H9 (cell line): Measurements from ENCODE around the gene CSNK2A2. TPM values are rescaled to one million over a fixed set of nuclear protein-coding genes. Genes with fewer than 3 reads are reported as not detected.

ENCODE experiments used
- DNase-seq: peaks from one replicate; pipeline ENCODE4 v3.0.0-alpha.2; 2017
- H2AFZ ChIP-seq: one replicate; pipeline ENCODE4 v1.6.1; 2013; ENCODE audit warnings: mild to moderate bottlenecking, low read length, control low read depth, moderate library complexity
- H2AK5ac ChIP-seq: 2 replicates; pipeline ENCODE4 v1.6.1; 2013; ENCODE audit warnings: low read length, control low read depth, mixed read lengths; ENCODE audit not compliant: insufficient read length
- H2BK120ac ChIP-seq: one replicate; pipeline ENCODE4 v1.6.1; 2013; ENCODE audit warnings: low read depth, mild to moderate bottlenecking, low read length, control low read depth, inconsistent platforms; ENCODE audit not compliant: poor library complexity, severe bottlenecking
- H2BK12ac ChIP-seq: 2 replicates; pipeline ENCODE4 v1.6.1; 2013; ENCODE audit warnings: low read length, control low read depth, mixed read lengths, low read depth; ENCODE audit not compliant: insufficient read length
- H2BK15ac ChIP-seq: 2 replicates; pipeline ENCODE4 v1.6.1; 2013; ENCODE audit warnings: low read depth, low read length, control low read depth
- H2BK20ac ChIP-seq: one replicate; pipeline ENCODE4 v1.6.1; 2013; ENCODE audit warnings: low read depth, mild to moderate bottlenecking, low read length, control low read depth, inconsistent platforms; ENCODE audit not compliant: poor library complexity, severe bottlenecking
- H2BK5ac ChIP-seq: 2 replicates; pipeline ENCODE4 v1.6.1; 2013; ENCODE audit warnings: low read length, control low read depth, mixed read lengths; ENCODE audit not compliant: insufficient read length
- H3K14ac ChIP-seq: 2 replicates; pipeline ENCODE4 v1.6.1; 2013; ENCODE audit warnings: low read length, control low read depth; ENCODE audit not compliant: insufficient read depth
- H3K18ac ChIP-seq: 2 replicates; pipeline ENCODE4 v1.6.1; 2013; ENCODE audit warnings: low read depth, mild to moderate bottlenecking, mixed read lengths, low read length, control low read depth; ENCODE audit not compliant: insufficient read length
- H3K23ac ChIP-seq: 2 replicates; pipeline ENCODE4 v1.6.1; 2013; ENCODE audit warnings: low read length, control low read depth, mixed read lengths, low read depth; ENCODE audit not compliant: insufficient read length
- H3K23me2 ChIP-seq: 2 replicates; pipeline ENCODE4 v1.6.1; 2013; ENCODE audit warnings: low read depth, mild to moderate bottlenecking, mixed read lengths, low read length, control low read depth; ENCODE audit not compliant: insufficient read length, poor library complexity, severe bottlenecking
- H3K27ac ChIP-seq: 2 replicates; pipeline ENCODE4 v1.5.1; 2013; ENCODE audit warnings: low read length, control low read depth, mixed read lengths, low read depth; ENCODE audit not compliant: insufficient read length
- H3K27me3 ChIP-seq: 2 replicates; pipeline ENCODE4 v1.6.1; 2013; ENCODE audit warnings: low read length, control low read depth, inconsistent platforms; ENCODE audit not compliant: insufficient read depth
- H3K4ac ChIP-seq: 2 replicates; pipeline ENCODE4 v1.6.1; 2013; ENCODE audit warnings: low read depth, mild to moderate bottlenecking, control low read depth, inconsistent platforms, low read length, moderate library complexity
- H3K4me1 ChIP-seq: 2 replicates; pipeline ENCODE4 v1.6.1; 2013; ENCODE audit warnings: low read length, control low read depth, inconsistent platforms; ENCODE audit not compliant: insufficient read depth
- H3K4me2 ChIP-seq: 2 replicates; pipeline ENCODE4 v1.6.1; 2013; ENCODE audit warnings: low read length, control low read depth, mixed read lengths; ENCODE audit not compliant: insufficient read length, insufficient read depth
- H3K56ac ChIP-seq: 2 replicates; pipeline ENCODE4 v1.6.1; 2013; ENCODE audit warnings: low read depth, mild to moderate bottlenecking, mixed read lengths, low read length, control low read depth; ENCODE audit not compliant: insufficient read length
- H3K79me1 ChIP-seq: 2 replicates; pipeline ENCODE4 v1.6.1; 2013; ENCODE audit warnings: low read depth, mild to moderate bottlenecking, moderate library complexity, low read length, control low read depth, inconsistent platforms; ENCODE audit not compliant: insufficient read depth, poor library complexity, severe bottlenecking
- H3K79me2 ChIP-seq: 2 replicates; pipeline ENCODE4 v1.6.1; 2013; ENCODE audit warnings: low read length, control low read depth, inconsistent platforms; ENCODE audit not compliant: insufficient read depth
- H3K9ac ChIP-seq: 2 replicates; pipeline ENCODE4 v1.6.1; 2013; ENCODE audit warnings: low read length, control low read depth, mixed read lengths; ENCODE audit not compliant: insufficient read length; ENCODE audit errors: extremely low read depth
- H3K9me3 ChIP-seq: one replicate; pipeline ENCODE4 v1.6.1; 2013; ENCODE audit warnings: low read depth, low read length, inconsistent platforms; ENCODE audit not compliant: control insufficient read depth
- H3T11ph ChIP-seq: one replicate; pipeline ENCODE4 v1.6.1; 2013; ENCODE audit warnings: mild to moderate bottlenecking, low read length, control low read depth, inconsistent platforms
- H4K20me1 ChIP-seq: one replicate; pipeline ENCODE4 v1.6.1; 2013; ENCODE audit not compliant: control insufficient read depth, insufficient read length, insufficient read depth
- H4K5ac ChIP-seq: 2 replicates; pipeline ENCODE4 v1.6.1; 2013; ENCODE audit warnings: low read depth, mild to moderate bottlenecking, mixed read lengths, low read length, control low read depth; ENCODE audit not compliant: insufficient read length
- H4K8ac ChIP-seq: replicated peaks from 2 replicates; pipeline ENCODE4 v1.6.1; 2013; ENCODE audit warnings: low read length, control low read depth, mixed read lengths, low read depth; ENCODE audit not compliant: insufficient read length
- H4K91ac ChIP-seq: 2 replicates; pipeline ENCODE4 v1.6.1; 2013; ENCODE audit warnings: low read depth, mild to moderate bottlenecking, moderate library complexity, mixed read lengths, low read length, control low read depth; ENCODE audit not compliant: insufficient read length
- H3K27ac Mint-ChIP-seq, 3 experiments: 2 replicates in 2 of 3; 3 replicates in 1 of 3; pipeline ENCODE4 v1.8.0; 2020 to 2021; ENCODE audit warnings: mixed read lengths in 3 of 3, mild to moderate bottlenecking in 1 of 3, moderate library complexity in 1 of 3
- H3K27me3 Mint-ChIP-seq: 2 replicates; pipeline ENCODE4 v1.8.0; 2021; ENCODE audit warnings: low read depth, mild to moderate bottlenecking, moderate library complexity, mixed read lengths
- H3K36me3 Mint-ChIP-seq, 3 experiments: 2 replicates in 2 of 3; 3 replicates in 1 of 3; pipeline ENCODE4 v1.8.0; 2020 to 2021; ENCODE audit warnings: low read depth in 3 of 3, mixed read lengths in 3 of 3; ENCODE audit not compliant: insufficient read depth in 1 of 3
- H3K4me1 Mint-ChIP-seq, 2 experiments: 2 replicates each; pipeline ENCODE4 v1.8.0; 2020; ENCODE audit warnings: mixed read lengths in 2 of 2
- H3K4me3 Mint-ChIP-seq, 2 experiments: 2 replicates in 1 of 2; 3 replicates in 1 of 2; pipeline ENCODE4 v1.8.0; 2020 to 2021; ENCODE audit warnings: mild to moderate bottlenecking in 2 of 2, mixed read lengths in 2 of 2, moderate library complexity in 1 of 2
- H3K9me3 Mint-ChIP-seq, 2 experiments: 2 replicates in 1 of 2; 3 replicates in 1 of 2; pipeline ENCODE4 v1.8.0; 2020; ENCODE audit warnings: mild to moderate bottlenecking in 2 of 2, mixed read lengths in 2 of 2, moderate library complexity in 1 of 2
- WGBS: extraction: QIAGEN DNeasy Blood & Tissue Kit; methylation state at CpG from one replicate; pipeline ENCODE4 v1.1.7; 2013; ENCODE audit warnings: missing lambda C conversion rate, low lambda C conversion rate, mixed read lengths; ENCODE audit not compliant: insufficient read length; ENCODE audit errors: extremely low coverage; 5-methylcytosine and 5-hydroxymethylcytosine counted together
- total RNA-seq: library from RNA; stranded (reverse); gene quantifications from 2 replicates; pipeline ENCODE4 v1.2.1, GENCODE V29; 2021
- TF ChIP-seq, protein P1 (sequence below): fragments of 200-600 bp; sonication (generic); conservative IDR thresholded peaks from 3 replicates; pipeline ENCODE4 v1.8.0; 2021; ENCODE audit warnings: antibody characterized with exemption, mild to moderate bottlenecking

The CSNK2A2 gene
- total RNA-seq, 1 experiment from 2014 or later: 134 TPM

- no CpG with 5 or more reads among the region's 29 CpGs for WGBS
- TF ChIP-seq, protein P1, sequence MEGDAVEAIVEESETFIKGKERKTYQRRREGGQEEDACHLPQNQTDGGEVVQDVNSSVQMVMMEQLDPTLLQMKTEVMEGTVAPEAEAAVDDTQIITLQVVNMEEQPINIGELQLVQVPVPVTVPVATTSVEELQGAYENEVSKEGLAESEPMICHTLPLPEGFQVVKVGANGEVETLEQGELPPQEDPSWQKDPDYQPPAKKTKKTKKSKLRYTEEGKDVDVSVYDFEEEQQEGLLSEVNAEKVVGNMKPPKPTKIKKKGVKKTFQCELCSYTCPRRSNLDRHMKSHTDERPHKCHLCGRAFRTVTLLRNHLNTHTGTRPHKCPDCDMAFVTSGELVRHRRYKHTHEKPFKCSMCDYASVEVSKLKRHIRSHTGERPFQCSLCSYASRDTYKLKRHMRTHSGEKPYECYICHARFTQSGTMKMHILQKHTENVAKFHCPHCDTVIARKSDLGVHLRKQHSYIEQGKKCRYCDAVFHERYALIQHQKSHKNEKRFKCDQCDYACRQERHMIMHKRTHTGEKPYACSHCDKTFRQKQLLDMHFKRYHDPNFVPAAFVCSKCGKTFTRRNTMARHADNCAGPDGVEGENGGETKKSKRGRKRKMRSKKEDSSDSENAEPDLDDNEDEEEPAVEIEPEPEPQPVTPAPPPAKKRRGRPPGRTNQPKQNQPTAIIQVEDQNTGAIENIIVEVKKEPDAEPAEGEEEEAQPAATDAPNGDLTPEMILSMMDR: no peak
- Mint-ChIP-seq H3K4me3 (no peak overlapping the region), H3K27ac (peak overlapping the region in 2 of 3 experiments; percentile 14 to 74; a peak in 2 of 7 replicates), H3K4me1 (no peaks in the 10 kb centered on the region), H3K27me3 (no peaks in the 10 kb centered on the region), H3K9me3 (no peaks in the 10 kb centered on the region), H3K36me3 (peaks cover 7 to 34% (median 22%) of the 10 kb centered on the region in 3 experiments; a peak in 6 of 7 replicates)
- no peak overlapping the region for H3K4me2 ChIP-seq
- H2BK5ac ChIP-seq: no peak overlapping the region
- no peak overlapping the region for H2AFZ ChIP-seq
- no peaks in the 10 kb centered on the region for H3K79me2 ChIP-seq
- no peak overlapping the region for H2BK20ac ChIP-seq
- H2BK120ac ChIP-seq: no peak overlapping the region
- no peak overlapping the region for H4K5ac ChIP-seq
- H3K23ac ChIP-seq: no peak overlapping the region
- H3K14ac ChIP-seq: no peak overlapping the region
- no peak for DNase-seq
- H2AK5ac ChIP-seq: no peak overlapping the region
- H3K9ac ChIP-seq: no peak overlapping the region
- H3K27ac ChIP-seq: no peak overlapping the region
- no peak overlapping the region for H4K91ac ChIP-seq
- H3K27me3 ChIP-seq: no peaks in the 10 kb centered on the region
- H3K9me3 ChIP-seq: no peaks in the 10 kb centered on the region
- H3K79me1 ChIP-seq: no peaks in the 10 kb centered on the region
- H3K4ac ChIP-seq: no peak overlapping the region
- H3K56ac ChIP-seq: no peak overlapping the region
- no peaks in the 10 kb centered on the region for H4K20me1 ChIP-seq
- no peak overlapping the region for H4K8ac ChIP-seq
- H3K23me2 ChIP-seq: no peaks in the 10 kb centered on the region
- no peaks in the 10 kb centered on the region for H3K4me1 ChIP-seq
- H2BK12ac ChIP-seq: no peak overlapping the region
- H2BK15ac ChIP-seq: no peak overlapping the region
- H3K18ac ChIP-seq: no peak overlapping the region
- no peak overlapping the region for H3T11ph ChIP-seq
Observed at GRCh38 chr16:58157951-58158540, 39.9 kb downstream of the CSNK2A2 start.
